ENCODE measurements around the gene ABCC1.
"Not testable (repeated sequence)": the region's sequence is repeated elsewhere in the genome, so short reads cannot be mapped to it uniquely, and the experiment has no call there.

The ABCC1 gene

DNA sequence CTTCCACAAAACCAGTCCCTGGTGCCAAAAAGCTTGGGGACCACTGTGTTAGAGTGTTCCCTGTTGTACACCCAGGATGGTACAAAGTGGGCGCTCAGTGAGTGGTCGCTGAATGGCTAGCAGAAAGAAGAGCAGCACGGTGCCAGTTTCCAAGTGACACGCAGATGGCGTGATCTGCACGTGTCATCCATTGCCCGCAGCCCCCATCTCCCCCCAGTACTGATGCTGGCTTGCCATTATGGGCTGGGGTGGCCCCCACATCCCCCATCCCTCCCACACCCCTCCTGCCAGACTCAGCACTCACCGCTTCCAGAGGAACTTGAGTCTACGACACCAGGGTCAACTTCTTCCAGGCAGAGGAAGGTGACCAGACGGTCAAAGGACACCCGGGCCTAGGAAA, 237.4 kb downstream of the ABCC1 start:
- Histone ChIP-seq H3K9ac (ENCODE audit: low read length) (no peak overlapping the region), H3K27ac (ENCODE audit: low read length) (no peak overlapping the region), H3K79me2 (ENCODE audit: low read length) (no peaks in the 10 kb centered on the region), H3K4me1 (ENCODE audit: low read length) (no peaks in the 10 kb centered on the region), H3K27me3 (ENCODE audit: low read depth, low read length) (peaks cover 9% of the 10 kb centered on the region; the same call in 1 of the 2 replicates), H3K36me3 (replicated peaks; ENCODE audit: low read depth, low read length) (no peaks in the 10 kb centered on the region), H3K9me3 (ENCODE audit: insufficient read depth, low read length) (no peaks in the 10 kb centered on the region), H3K4me2 (ENCODE audit: low read length) (no peak overlapping the region), H3K4me3 (ENCODE audit: low read length) (no peak overlapping the region), H4K20me1 (ENCODE audit: insufficient read depth, low read length) (no peaks in the 10 kb centered on the region), H2AFZ (ENCODE audit: low read depth, low read length) (no peak overlapping the region)
- TF ChIP-seq, protein P1, sequence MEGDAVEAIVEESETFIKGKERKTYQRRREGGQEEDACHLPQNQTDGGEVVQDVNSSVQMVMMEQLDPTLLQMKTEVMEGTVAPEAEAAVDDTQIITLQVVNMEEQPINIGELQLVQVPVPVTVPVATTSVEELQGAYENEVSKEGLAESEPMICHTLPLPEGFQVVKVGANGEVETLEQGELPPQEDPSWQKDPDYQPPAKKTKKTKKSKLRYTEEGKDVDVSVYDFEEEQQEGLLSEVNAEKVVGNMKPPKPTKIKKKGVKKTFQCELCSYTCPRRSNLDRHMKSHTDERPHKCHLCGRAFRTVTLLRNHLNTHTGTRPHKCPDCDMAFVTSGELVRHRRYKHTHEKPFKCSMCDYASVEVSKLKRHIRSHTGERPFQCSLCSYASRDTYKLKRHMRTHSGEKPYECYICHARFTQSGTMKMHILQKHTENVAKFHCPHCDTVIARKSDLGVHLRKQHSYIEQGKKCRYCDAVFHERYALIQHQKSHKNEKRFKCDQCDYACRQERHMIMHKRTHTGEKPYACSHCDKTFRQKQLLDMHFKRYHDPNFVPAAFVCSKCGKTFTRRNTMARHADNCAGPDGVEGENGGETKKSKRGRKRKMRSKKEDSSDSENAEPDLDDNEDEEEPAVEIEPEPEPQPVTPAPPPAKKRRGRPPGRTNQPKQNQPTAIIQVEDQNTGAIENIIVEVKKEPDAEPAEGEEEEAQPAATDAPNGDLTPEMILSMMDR (IDR thresholded peaks at IDR 0.05; ENCODE audit: low read depth, low read length): no peak
- no peak for TF ChIP-seq EZH2phosphoT487 (IDR thresholded peaks at IDR 0.05; ENCODE audit: low read depth)

DNA sequence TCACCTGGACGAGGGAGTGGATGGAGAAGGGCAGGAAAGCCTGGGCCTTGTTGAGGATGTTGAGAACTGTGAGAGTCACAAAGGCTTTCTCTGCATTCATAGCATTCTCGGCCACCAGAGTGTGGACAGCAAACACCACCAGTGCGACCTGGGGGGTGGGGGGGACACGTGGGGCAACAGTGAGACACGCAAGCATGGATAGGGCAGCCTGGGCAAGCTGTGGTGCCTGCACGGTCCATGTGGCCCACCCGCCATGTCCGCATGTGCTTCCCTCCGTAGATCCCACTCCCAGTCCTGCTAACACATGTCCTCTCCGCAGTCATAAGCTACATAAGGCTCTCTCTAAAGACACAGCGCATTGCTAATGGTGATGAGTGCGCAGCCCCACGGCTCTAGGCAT, 239.4 kb downstream of the ABCC1 start:
- Histone ChIP-seq H3K36me3 (replicated peaks; ENCODE audit: low read depth, low read length) (no peaks in the 10 kb centered on the region), H3K4me3 (ENCODE audit: low read length) (no peak overlapping the region), H4K20me1 (ENCODE audit: insufficient read depth, low read length) (no peaks in the 10 kb centered on the region), H3K9me3 (ENCODE audit: insufficient read depth, low read length) (no peaks in the 10 kb centered on the region), H2AFZ (ENCODE audit: low read depth, low read length) (no peak overlapping the region), H3K4me2 (ENCODE audit: low read length) (no peak overlapping the region), H3K27ac (ENCODE audit: low read length) (no peak overlapping the region), H3K9ac (ENCODE audit: low read length) (no peak overlapping the region), H3K4me1 (ENCODE audit: low read length) (no peaks in the 10 kb centered on the region), H3K27me3 (ENCODE audit: low read depth, low read length) (peaks cover 9% of the 10 kb centered on the region; the same call in 1 of the 2 replicates), H3K79me2 (ENCODE audit: low read length) (no peaks in the 10 kb centered on the region)
- TF ChIP-seq, protein P1 (IDR thresholded peaks at IDR 0.05; ENCODE audit: low read depth, low read length): no peak
- no peak for TF ChIP-seq EZH2phosphoT487 (IDR thresholded peaks at IDR 0.05; ENCODE audit: low read depth)

DNA sequence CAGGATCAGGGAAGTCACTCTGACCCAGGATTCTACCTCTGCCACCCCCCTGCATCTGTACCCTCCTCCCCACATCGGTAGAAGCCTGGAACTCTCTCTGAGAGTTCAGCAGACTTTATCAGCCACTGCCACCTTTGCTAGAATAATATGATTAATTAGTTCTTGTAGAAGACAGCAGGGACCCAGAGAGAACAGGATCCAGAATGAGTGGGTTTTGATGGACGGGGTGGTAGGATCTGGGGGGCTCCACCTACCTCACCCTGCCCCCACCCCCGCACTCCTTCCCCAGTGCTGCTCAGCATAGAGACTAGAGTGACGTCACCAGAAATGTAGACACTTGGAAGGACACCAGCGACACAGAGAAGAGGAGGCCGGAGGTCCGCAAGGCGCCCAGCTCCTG, 240.4 kb downstream of the ABCC1 start:
- H2AFZ ChIP-seq (ENCODE audit: low read depth, low read length): no peak overlapping the region
- no peak overlapping the region for H3K4me3 ChIP-seq (ENCODE audit: low read length)
- H4K20me1 ChIP-seq (ENCODE audit: insufficient read depth, low read length): no peaks in the 10 kb centered on the region
- H3K27ac ChIP-seq (ENCODE audit: low read length): no peak overlapping the region
- H3K79me2 ChIP-seq (ENCODE audit: low read length): no peaks in the 10 kb centered on the region
- peaks cover 9% of the 10 kb centered on the region; the same call in 1 of the 2 replicates for H3K27me3 ChIP-seq (ENCODE audit: low read depth, low read length)
- H3K4me2 ChIP-seq (ENCODE audit: low read length): no peak overlapping the region
- H3K9me3 ChIP-seq (ENCODE audit: insufficient read depth, low read length): no peaks in the 10 kb centered on the region
- 0 out of 2 replicates have a peak, but pooled peaks cover 4% of the 10 kb centered on the region for H3K4me1 ChIP-seq (ENCODE audit: low read length)
- TF ChIP-seq, protein P1 (IDR thresholded peaks at IDR 0.05; ENCODE audit: low read depth, low read length): no peak
- TF ChIP-seq EZH2phosphoT487 (IDR thresholded peaks at IDR 0.05; ENCODE audit: low read depth): no peak
- no peak overlapping the region for H3K9ac ChIP-seq (ENCODE audit: low read length)
- no peaks in the 10 kb centered on the region for H3K36me3 ChIP-seq (replicated peaks; ENCODE audit: low read depth, low read length)

DNA sequence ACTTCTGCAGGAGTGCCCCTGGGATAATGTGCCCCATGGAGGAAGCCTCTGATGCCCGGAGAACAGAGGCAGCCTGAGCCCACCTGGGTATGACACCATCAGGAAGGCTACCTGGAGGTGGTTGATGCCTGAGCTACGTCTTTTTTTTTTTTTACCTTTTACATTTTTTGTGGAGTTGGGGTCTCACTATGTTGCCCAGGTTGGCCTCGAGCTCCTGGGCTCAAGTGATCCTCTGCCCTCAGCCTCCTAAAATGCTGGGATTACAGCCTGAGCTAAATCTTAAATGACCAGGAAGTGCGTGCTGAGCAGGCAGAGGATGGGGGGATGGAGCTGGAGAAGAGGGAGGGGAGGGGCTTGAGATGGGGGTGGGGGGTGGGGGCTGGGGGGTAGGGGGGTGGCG, 241.1 kb downstream of the ABCC1 start:
- TF ChIP-seq, protein P1 (IDR thresholded peaks at IDR 0.05; ENCODE audit: low read depth, low read length): no peak
- no peak for TF ChIP-seq EZH2phosphoT487 (IDR thresholded peaks at IDR 0.05; ENCODE audit: low read depth)

DNA sequence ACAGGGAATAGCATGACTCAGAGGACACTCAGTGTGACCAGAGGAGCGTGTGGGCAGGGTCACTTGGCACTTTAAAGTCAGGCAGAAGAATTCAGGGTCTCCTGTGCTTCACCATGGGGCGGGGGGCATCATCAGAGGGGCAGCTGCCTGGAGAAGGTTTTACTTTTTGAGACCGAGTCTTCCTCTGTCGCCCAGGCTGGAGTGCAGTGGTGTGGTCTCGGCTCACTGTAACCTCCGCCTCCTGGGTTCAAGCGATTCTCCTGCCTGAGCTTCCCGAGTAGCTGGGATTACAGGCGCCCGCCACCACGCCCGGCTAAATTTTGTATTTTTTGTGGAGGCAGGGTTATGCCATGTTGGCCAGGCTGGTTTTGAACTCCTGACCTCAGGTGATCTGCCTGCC, 241.6 kb downstream of the ABCC1 start:
- H3K9me3 ChIP-seq (ENCODE audit: insufficient read depth, low read length); H3K4me2 ChIP-seq (ENCODE audit: low read length); H3K36me3 ChIP-seq (replicated peaks; ENCODE audit: low read depth, low read length); H3K27me3 ChIP-seq (ENCODE audit: low read depth, low read length); H4K20me1 ChIP-seq (ENCODE audit: insufficient read depth, low read length); H3K9ac ChIP-seq (ENCODE audit: low read length); H2AFZ ChIP-seq (ENCODE audit: low read depth, low read length); H3K4me1 ChIP-seq (ENCODE audit: low read length); H3K4me3 ChIP-seq (ENCODE audit: low read length); H3K27ac ChIP-seq (ENCODE audit: low read length); H3K79me2 ChIP-seq (ENCODE audit: low read length): not testable (repeated sequence)

More for the DNA sequence above, 241.1 kb downstream of the ABCC1 start:
- no peaks in the 10 kb centered on the region for H4K20me1 ChIP-seq (ENCODE audit: insufficient read depth, low read length)
- H3K36me3 ChIP-seq (replicated peaks; ENCODE audit: low read depth, low read length): no peaks in the 10 kb centered on the region
- no peak overlapping the region for H3K27ac ChIP-seq (ENCODE audit: low read length)
- no peak overlapping the region for H3K9ac ChIP-seq (ENCODE audit: low read length)
- H3K9me3 ChIP-seq (ENCODE audit: insufficient read depth, low read length): no peaks in the 10 kb centered on the region
- H3K4me2 ChIP-seq (ENCODE audit: low read length): no peak overlapping the region
- no peaks in the 10 kb centered on the region for H3K79me2 ChIP-seq (ENCODE audit: low read length)
- H3K27me3 ChIP-seq (ENCODE audit: low read depth, low read length): peaks cover 9% of the 10 kb centered on the region; the same call in 1 of the 2 replicates
- H2AFZ ChIP-seq (ENCODE audit: low read depth, low read length): no peak overlapping the region
- 0 out of 2 replicates have a peak, but pooled peaks cover 4% of the 10 kb centered on the region for H3K4me1 ChIP-seq (ENCODE audit: low read length)
- no peak overlapping the region for H3K4me3 ChIP-seq (ENCODE audit: low read length)
